PFSK-1 (cell line): ENCODE data around the gene PHLDB3.

Experiments
- FOXP2 ChIP-seq: optimal IDR thresholded peaks from 2 replicates; pipeline ENCODE3; 2011; ENCODE audit warnings: borderline replicate concordance, control low read depth, inconsistent platforms; ENCODE audit not compliant: insufficient read depth; ENCODE audit errors: extremely low read length, extremely low read depth
- POLR2AphosphoS5 ChIP-seq: IDR thresholded peaks from 2 replicates; pipeline ENCODE4 v1.6.1; 2012; ENCODE audit warnings: low read depth, mild to moderate bottlenecking, control low read depth, low read length, moderate library complexity
- REST ChIP-seq, 2 experiments: IDR thresholded peaks; 2 replicates each; pipeline versions ENCODE4 v1.6.1 to v1.8.0; 2011 to 2012; ENCODE audit warnings: low read depth in 2 of 2, low read length in 2 of 2, control low read depth in 1 of 2, inconsistent platforms in 1 of 2, mild to moderate bottlenecking in 1 of 2, moderate library complexity in 1 of 2; ENCODE audit not compliant: insufficient read depth in 1 of 2
- SIN3A ChIP-seq: IDR thresholded peaks from 2 replicates; pipeline ENCODE4 v1.6.1; 2012; ENCODE audit warnings: mild to moderate bottlenecking, low read length, moderate library complexity, borderline replicate concordance; ENCODE audit not compliant: insufficient read depth
- TAF1 ChIP-seq: IDR thresholded peaks from 2 replicates; pipeline ENCODE4 v1.6.1; 2012; ENCODE audit warnings: low read length, control low read depth, borderline replicate concordance; ENCODE audit not compliant: insufficient read depth

The PHLDB3 gene

DNA sequence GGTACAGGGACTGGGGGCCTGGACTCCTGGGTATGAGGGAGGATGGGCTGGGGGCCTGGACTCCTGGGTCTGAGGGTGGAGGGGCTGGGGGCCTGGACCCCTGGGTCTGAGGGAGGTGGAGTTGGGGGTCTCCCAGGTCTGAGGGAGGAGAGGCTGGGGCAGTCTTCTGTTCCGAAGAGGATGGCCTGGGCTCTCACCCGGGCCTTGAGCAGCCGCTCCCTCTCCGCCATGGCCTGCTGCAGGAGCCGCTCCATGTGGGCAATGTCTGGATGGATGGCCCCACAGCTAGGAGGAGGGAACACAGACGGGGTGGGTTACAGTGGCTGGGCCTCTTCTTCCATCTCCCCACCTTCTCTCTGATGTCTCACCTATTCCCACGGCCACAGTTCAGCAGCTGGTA is 18.1 kb downstream of the PHLDB3 start:
- TF ChIP-seq POLR2AphosphoS5 (no peak), TAF1 (no peak), REST (IDR thresholded peaks at IDR 0.05; ENCODE audit: insufficient read depth in 1 of 2, low read depth in 2 of 2, low read length in 2 of 2) (no peak), FOXP2 (no peak), SIN3A (no peak)

DNA sequence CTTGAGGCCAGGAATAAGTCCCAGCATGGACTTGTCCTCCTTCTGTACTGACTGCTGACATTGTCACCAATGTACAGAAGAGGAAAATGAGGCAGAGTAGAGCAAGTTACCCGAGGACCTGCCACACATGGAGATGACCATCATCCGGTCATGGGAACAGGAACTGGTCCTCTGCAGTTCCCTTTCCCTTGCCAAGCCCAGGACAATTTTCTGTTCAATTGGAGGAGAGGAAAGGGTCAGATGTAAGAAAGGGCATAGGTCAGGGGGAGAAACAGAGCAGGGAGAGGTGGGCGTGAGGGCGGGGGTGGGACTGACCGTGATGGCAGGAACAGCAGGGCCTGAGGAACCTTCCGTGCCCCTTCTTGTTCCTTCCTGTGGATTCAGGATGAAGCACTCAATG is 18.6 kb downstream of the PHLDB3 start:
- TF ChIP-seq FOXP2 (no peak), POLR2AphosphoS5 (no peak), TAF1 (no peak), REST (IDR thresholded peaks at IDR 0.05; ENCODE audit: insufficient read depth in 1 of 2, low read depth in 2 of 2, low read length in 2 of 2) (no peak), SIN3A (no peak)

- TF ChIP-seq FOXP2 (no peak), REST (IDR thresholded peaks at IDR 0.05; ENCODE audit: insufficient read depth in 1 of 2, low read depth in 2 of 2, low read length in 2 of 2) (no peak)
These were observed 21.3 kb downstream of the PHLDB3 start for GRCh38 chr19:43483281-43483680.

DNA sequence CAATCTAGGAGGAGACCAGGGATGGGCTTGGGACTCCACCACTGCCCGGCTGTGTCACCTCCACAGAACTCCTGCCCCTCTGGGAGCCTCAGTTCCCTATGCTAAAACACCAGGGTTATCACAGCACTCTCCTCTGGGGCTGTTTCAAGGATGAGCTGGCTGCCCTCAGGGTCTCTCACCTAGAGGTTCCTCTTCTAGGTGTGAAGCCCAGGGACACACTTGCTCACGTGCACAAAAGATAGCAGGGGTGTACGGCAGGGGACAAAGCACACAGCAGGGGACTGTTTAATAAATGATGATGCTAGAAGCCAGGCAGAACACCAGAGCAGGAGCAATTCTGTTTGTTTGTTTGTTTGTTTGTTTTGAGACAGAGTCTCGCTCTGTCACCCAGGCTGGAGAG is 22.4 kb downstream of the PHLDB3 start:
- no peak for TF ChIP-seq FOXP2

GRCh38 chr19:43481701-43482100 is 22.8 kb downstream of the PHLDB3 start:
- TF ChIP-seq FOXP2 (no peak), TAF1 (no peak), SIN3A (no peak), REST (IDR thresholded peaks at IDR 0.05; ENCODE audit: insufficient read depth in 1 of 2, low read depth in 2 of 2, low read length in 2 of 2) (no peak), POLR2AphosphoS5 (no peak)
